HG03103 (cell line): ENCODE data around the gene CDKL2.
"Not testable (repeated sequence)": the region's sequence is repeated elsewhere in the genome, so short reads cannot be mapped to it uniquely, and the experiment has no call there.

Experiments used
- ATAC-seq: cut with Tn5 transposase; IDR thresholded peaks from one replicate; pipeline ENCODE4 v1.9.1; 2021; ENCODE audit warnings: low read depth; ENCODE audit not compliant: unreplicated experiment

CDKL2 gene

GRCh38 chr4:75630174-75630936 is at the start of gene CDKL2:
Gene CDKL2 (minus strand): TSS chr4:75630528. CDS start chr4:75625988, 4,540 bp downstream.
- ATAC-seq, result peak; percentile 99

- ATAC-seq, result no peak
These were observed 48.6 kb upstream of the CDKL2 start for GRCh38 chr4:75678965-75679364.

GRCh38 chr4:75678473-75678872 is 48.1 kb upstream of the CDKL2 start:
- ATAC-seq, result no peak

- ATAC-seq, result no peak
These were observed 44.7 kb upstream of the CDKL2 start for GRCh38 chr4:75675004-75675531.

- no peak for ATAC-seq
These were observed 43.6 kb upstream of the CDKL2 start for GRCh38 chr4:75673959-75674328.

- ATAC-seq, result peak; percentile 95
These were observed 43.0 kb upstream of the CDKL2 start, which contains the start of gene G3BP2 for GRCh38 chr4:75673027-75673958. Gene G3BP2 (minus strand): TSS chr4:75673411. CDS start chr4:75662025, 11,386 bp downstream.

- ATAC-seq, result no peak
These were observed 42.2 kb upstream of the CDKL2 start for GRCh38 chr4:75672461-75673026.

GRCh38 chr4:75671802-75672421 is 41.6 kb upstream of the CDKL2 start:
- ATAC-seq, result no peak

- no peak for ATAC-seq
These were observed 38.3 kb upstream of the CDKL2 start for GRCh38 chr4:75668596-75668995.

- not testable (repeated sequence) for ATAC-seq
These were observed 37.3 kb upstream of the CDKL2 start for GRCh38 chr4:75667636-75668035.

GRCh38 chr4:75666299-75666698 is 36.0 kb upstream of the CDKL2 start:
- no peak for ATAC-seq

- not testable (repeated sequence) for ATAC-seq
These were observed 34.3 kb upstream of the CDKL2 start for GRCh38 chr4:75664604-75665003.

GRCh38 chr4:75662626-75663025 is 32.3 kb upstream of the CDKL2 start:
- no peak for ATAC-seq

- no peak for ATAC-seq
These were observed 30.2 kb upstream of the CDKL2 start for GRCh38 chr4:75660491-75660890.

- no peak for ATAC-seq
These were observed 29.2 kb upstream of the CDKL2 start for GRCh38 chr4:75659512-75660031.

- ATAC-seq, result no peak
These were observed 28.5 kb upstream of the CDKL2 start for GRCh38 chr4:75658876-75659275.

GRCh38 chr4:75655562-75655961 is 25.2 kb upstream of the CDKL2 start:
- ATAC-seq, result no peak

GRCh38 chr4:75654905-75655304 is 24.6 kb upstream of the CDKL2 start:
- ATAC-seq, result no peak

- no peak for ATAC-seq
These were observed 23.6 kb upstream of the CDKL2 start for GRCh38 chr4:75653845-75654503.

- no peak for ATAC-seq
These were observed 13.8 kb upstream of the CDKL2 start for GRCh38 chr4:75644095-75644494.
